HG02943 (cell line): ENCODE measurements around the gene KDSR.
A peak's percentile ranks its signal among the peaks of the same experiment; 100 is the strongest.

Experiments
- ATAC-seq: cut with Tn5 transposase; IDR thresholded peaks from one replicate; pipeline ENCODE4 v1.9.1; 2021; ENCODE audit warnings: mild to moderate bottlenecking, low read depth, moderate library complexity; ENCODE audit not compliant: unreplicated experiment

Gene KDSR

GRCh38 chr18:63367053-63367953 is at the start of gene KDSR:
KDSR (minus strand) TSS chr18:63367206; CDS start chr18:63367118, 88 bp downstream.
- peak; percentile 82 for ATAC-seq

- ATAC-seq, result no peak
Measured at GRCh38 chr18:63412953-63413352, 45.9 kb upstream of the KDSR start.

GRCh38 chr18:63410792-63411191 is 43.8 kb upstream of the KDSR start:
- ATAC-seq, result no peak

GRCh38 chr18:63409301-63409700 is 42.3 kb upstream of the KDSR start:
- ATAC-seq, result no peak

GRCh38 chr18:63407734-63408133 is 40.7 kb upstream of the KDSR start:
- no peak for ATAC-seq

GRCh38 chr18:63405986-63406385 is 39.0 kb upstream of the KDSR start:
- ATAC-seq, result no peak

- ATAC-seq, result no peak
Measured at GRCh38 chr18:63402246-63403162, 35.5 kb upstream of the KDSR start.

- no peak for ATAC-seq
Measured at GRCh38 chr18:63399300-63399699, 32.3 kb upstream of the KDSR start.

- ATAC-seq, result no peak
Measured at GRCh38 chr18:63397349-63397748, 30.3 kb upstream of the KDSR start.

GRCh38 chr18:63395503-63395902 is 28.5 kb upstream of the KDSR start:
- ATAC-seq, result no peak

- ATAC-seq, result no peak
Measured at GRCh38 chr18:63394954-63395353, 27.9 kb upstream of the KDSR start.

GRCh38 chr18:63387861-63388260 is 20.9 kb upstream of the KDSR start:
- ATAC-seq, result no peak

GRCh38 chr18:63382843-63383242 is 15.8 kb upstream of the KDSR start:
- no peak for ATAC-seq

- no peak for ATAC-seq
Measured at GRCh38 chr18:63379639-63379962, 12.6 kb upstream of the KDSR start.

- ATAC-seq, result no peak
Measured at GRCh38 chr18:63378919-63379638, 12.1 kb upstream of the KDSR start.

GRCh38 chr18:63377275-63377980 is 10.4 kb upstream of the KDSR start:
- ATAC-seq, result no peak

GRCh38 chr18:63376538-63376937 is 9.5 kb upstream of the KDSR start:
- ATAC-seq, result no peak

- ATAC-seq, result no peak
Measured at GRCh38 chr18:63374540-63374939, 7.5 kb upstream of the KDSR start.

GRCh38 chr18:63373161-63373560 is 6.2 kb upstream of the KDSR start:
- no peak for ATAC-seq

- ATAC-seq, result no peak
Measured at GRCh38 chr18:63368611-63369010, 1.6 kb upstream of the KDSR start.
